GM03348 (cell line): ENCODE measurements around the gene CLPSL2.

ENCODE experiments used
- DNase-seq: peaks from one replicate; pipeline ENCODE4 v3.0.0; 2012; ENCODE audit warnings: low spot score

Gene CLPSL2

GRCh38 chr6:35747877-35748276 lies 28.5 kb upstream of the CLPSL2 start:
- DNase-seq: no peak

DNA sequence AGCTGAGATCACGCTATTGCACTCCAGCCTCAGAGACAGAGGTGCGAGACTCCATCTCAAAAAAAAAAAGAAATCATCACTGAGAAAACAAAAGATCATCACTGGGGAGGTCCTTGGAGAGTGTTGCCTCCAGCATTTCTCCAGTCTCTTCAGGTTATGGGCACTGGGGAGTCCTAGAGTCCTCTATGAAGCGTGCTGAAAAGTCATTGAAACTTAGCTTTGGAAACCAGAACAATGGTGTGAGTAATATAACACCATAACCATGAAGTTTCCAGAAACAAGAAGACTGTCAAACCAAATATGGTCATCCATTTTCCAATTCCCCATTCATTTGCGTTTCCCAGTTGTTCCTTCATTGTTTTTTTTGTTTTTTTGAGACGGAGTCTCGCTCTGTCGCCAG lies 25.8 kb upstream of the CLPSL2 start:
- no peak for DNase-seq

DNA sequence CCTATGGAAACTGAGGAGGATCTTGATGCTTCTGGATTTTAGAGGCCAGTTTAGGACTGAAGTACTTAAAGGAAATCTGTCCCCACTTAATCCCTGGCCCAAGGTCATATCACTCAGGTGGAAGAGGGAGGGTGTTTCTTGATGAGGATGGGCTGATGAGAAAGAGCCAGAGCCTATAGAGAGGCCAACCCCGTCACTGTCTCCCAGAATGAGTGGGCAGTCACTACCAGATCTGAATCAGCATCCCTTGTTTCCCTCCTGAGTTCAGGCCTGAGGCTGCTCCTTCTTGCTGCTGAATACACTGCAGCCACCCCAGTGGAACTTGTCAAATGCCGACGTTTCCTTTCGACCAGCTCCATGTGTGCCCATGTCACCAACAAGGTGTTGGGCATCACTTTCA lies 24.8 kb upstream of the CLPSL2 start:
- DNase-seq: no peak

GRCh38 chr6:35752330-35752729 lies 24.1 kb upstream of the CLPSL2 start:
- no peak for DNase-seq

DNA sequence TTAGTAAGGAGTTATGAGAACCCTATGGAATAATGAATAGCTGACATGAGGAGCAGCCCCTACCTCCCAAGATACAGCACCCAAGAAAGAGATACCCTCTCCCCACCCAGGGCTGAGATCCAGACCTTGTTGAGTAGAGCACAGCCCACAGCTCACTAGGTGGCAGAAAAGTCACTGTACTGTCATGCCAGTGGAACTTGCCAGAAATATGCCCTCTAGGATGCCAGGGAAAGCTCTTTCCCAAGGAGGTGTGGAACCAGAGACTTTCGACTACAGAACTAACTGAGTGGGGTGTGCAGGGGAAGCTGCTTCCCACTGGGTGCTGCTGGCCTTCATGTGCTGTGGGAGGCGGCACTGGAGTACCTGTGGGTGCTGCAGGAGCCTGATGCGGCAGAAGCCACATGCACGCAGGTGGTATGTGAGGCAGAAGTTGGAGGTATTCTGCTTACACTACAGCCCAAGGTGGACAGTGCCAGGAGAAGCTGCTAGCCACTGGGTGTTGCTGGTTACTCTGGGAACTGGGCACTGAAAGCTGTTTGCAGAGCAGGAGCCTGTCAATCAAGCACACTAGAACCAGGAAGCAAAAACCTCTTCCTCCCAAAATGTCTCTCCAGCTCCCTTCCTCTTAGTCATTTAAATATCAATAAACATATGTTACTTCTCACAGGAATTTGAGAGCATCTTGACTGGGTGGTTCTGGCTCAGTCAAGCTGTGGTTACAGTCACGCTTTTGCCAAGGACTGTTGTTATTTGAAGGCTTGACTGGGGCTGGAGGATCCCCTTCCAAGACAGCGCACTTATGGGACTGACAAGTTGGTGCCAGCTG lies 21.7 kb upstream of the CLPSL2 start:
- no peak for DNase-seq

DNA sequence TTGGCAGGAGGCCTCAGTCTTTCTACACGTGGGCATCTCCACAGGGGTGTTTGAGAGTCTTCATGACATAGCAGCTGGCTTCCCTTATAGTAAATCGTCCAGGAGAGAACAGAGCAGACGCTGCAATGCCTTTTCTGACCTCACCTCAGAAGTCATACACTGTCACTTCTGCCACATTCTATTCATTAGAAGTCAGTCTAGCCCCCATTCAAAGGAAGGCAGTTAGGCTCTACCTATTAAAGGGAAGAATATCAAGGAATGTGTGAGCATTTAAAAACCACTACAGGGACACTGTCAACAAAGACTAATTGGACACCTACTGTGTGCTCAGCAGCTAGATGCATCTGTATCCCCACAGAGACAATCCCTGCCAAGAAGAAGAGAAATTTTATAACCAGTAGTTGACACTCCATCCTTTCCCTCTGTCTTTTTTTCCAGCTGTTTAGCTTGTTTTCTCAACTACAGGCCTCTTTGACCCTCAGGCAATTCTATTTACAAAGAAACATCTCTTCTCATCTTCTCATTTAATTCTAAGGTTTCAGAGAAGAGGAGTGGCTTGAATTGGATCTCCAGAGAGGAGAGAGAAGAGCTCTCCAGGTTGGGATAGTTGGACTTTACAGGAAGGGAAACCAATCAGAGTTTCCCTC lies 21.0 kb upstream of the CLPSL2 start:
- no peak for DNase-seq

- peak; percentile 50 for DNase-seq
Observed at GRCh38 chr6:35757456-35758123, 18.8 kb upstream of the CLPSL2 start.

DNA sequence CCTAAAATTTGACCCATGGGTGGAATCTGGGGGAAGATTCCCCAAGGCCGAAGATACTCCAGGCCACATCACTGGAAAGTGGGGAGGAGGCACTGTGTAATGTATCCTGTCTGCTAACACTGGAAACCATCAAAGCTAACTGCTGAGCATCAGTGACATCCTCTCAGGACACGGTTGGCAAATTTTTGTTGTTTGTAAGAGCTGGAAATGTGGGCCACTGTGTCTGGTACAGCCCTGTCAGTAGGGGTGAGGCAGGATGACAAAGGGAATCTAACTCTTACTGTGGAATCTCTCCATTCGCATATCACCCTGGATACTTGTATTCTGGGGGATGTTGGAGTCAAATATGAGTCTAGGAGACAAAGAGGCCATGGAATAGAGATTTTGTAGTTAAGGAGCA lies 17.0 kb upstream of the CLPSL2 start:
- DNase-seq: no peak

DNA sequence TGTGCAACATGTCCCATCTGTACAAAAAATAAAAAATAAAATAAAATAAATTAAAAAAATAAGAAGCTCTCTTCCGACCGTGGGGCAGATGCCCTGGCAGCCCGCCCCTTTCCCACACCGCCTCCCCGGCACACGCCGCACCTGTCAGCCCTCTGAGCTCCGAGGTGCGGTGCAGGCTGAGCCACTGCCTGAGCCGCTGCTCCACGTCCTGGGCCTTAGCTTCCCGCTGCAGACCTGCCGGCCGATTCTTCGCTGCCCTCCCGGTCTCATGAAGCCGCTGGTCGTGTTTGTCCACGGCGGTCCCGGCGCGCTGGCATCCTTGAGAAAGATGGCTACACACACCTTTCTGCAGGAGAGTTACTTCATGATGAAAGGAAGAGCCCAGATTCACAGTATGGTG lies 10.7 kb upstream of the CLPSL2 start:
- no peak for DNase-seq

DNA sequence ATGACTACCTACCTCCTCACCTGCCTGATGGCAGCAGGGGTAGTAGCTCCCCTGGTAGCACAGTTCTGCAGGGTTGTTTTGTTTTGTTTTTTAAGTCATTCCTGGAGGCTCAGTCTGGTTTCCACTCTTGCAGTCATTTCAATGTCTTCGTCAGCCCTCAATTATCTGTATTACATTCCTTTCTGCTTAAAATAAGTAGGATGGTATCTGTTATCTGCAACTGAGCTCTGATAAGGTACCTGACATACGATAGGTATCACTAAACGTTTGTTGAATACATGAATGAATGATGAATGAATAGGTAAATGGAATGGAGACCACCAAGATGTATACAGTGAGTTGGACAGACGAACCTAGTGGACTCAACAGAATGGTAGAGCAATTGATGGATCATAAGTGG lies 7.2 kb upstream of the CLPSL2 start:
- no peak for DNase-seq

DNA sequence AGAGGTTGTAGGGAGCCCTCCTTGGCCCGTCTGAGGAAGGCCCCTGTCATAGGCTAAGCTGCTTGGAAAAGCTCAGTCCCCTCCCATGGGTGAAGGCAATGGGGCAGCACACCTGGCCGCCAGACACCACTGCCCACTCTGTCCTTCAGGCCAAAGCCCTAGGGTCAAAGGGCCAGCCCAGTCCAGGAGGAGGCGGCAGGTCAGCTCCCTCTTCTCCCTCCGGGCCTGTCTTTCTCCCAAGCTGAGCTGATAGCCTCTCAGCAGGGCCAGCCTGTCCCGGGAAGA lies 5.1 kb upstream of the CLPSL2 start:
- no peak for DNase-seq

DNA sequence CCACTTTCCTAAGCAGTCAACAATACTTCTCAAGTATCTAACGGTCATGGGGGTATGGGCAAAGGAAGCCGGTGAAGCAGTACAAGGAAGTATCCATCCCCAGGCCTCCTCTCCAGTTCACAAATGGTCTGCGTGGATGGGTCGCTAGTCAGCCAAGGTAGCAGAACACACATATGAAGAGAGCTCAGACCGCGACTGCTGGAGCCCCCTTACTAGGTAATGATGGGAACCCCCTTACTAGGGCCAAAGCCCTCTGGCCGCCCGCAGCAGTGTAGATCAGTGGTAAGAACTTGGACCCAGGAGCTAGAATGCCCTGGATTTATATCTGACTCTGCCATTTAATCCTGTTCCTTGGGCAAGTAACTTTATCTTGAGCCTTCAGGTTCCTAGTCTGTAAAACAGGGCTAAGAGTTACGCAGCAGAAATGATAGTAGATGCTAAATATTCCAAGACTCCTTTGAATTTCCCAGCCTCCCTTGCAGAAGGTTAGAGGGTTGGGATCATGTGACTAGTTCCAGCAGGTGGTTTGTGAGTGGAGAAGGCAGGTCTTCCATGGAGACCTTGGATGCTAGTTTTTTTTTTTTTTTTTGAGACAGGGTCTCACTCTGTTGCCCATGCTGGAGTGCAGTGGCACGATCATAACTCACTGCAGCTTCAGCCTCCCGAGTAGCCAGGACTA lies 2.1 kb upstream of the CLPSL2 start:
- DNase-seq: no peak

- DNase-seq: no peak
Observed at GRCh38 chr6:35775031-35775430, 1.4 kb upstream of the CLPSL2 start.

- no peak for DNase-seq
Observed at GRCh38 chr6:35777356-35778102, 1.1 kb downstream of the CLPSL2 start.

DNA sequence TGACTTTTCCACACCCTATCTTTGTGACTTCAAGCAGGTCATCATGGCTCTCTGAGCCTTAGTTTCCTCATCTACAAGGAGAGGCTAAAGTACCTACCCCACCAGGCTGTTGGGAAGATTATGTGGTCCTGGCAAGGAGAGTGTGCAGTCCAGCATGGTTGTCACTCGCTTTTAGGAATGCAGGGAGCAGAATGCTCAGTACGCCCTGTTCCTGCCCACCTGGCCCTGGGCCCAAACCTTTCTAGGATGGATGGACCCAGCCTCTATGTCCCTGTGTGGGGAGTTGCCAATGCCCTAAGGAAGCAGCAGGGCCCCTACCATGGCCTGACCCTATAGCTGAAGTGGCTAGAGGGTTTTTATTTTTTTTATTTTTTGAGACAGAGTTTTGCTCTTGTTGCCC lies 2.0 kb downstream of the CLPSL2 start:
- DNase-seq: no peak

- no peak for DNase-seq
Observed at GRCh38 chr6:35780719-35781118, 4.3 kb downstream of the CLPSL2 start, which contains the start of gene CLPSL1. TSS of gene CLPSL1 (plus strand) at chr6:35781019. CDS start at chr6:35781111, 92 bp downstream.

GRCh38 chr6:35781290-35781689 lies 4.9 kb downstream of the CLPSL2 start:
- no peak for DNase-seq

DNA sequence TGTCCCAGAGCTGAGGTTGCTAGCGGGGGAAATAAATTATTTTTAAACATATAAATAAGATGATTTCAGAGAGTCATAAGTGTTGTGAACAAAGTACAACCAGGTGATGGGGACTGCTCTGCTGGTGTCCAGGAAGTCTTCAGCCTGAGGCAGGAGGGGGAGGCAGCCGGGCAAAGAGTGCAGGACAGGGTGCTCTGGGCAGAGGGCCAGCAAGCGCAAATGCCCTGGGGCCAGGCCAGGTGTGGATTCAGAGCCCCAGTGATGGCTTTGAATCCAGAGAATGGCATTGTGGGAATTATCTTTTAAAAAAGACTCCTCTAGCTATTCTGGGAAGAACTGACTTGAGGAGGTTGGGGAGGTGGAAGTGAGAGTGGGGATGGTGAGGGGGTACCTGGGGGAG lies 6.0 kb downstream of the CLPSL2 start:
- DNase-seq: no peak

- DNase-seq: no peak
Observed at GRCh38 chr6:35784200-35784599, 7.8 kb downstream of the CLPSL2 start.

DNA sequence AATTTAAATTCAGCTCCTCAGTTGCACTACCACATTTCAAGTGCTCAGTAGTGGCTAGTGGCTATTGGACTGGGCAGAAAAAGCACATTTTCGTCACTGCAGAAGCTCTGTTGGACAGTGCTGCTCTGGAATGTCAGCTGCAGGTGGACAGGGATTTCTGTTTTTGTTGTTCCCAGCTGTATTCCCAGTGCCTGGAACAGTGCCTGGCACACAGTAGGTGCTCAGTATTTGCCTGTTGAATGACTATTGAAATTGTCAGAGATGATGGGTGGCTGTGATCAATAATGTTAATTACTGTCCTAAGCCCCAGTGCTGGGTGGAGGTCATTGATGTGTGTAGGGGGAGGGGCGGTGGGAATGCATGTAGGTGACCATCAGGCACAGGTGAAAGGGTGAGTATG lies 9.9 kb downstream of the CLPSL2 start:
- no peak for DNase-seq

DNA sequence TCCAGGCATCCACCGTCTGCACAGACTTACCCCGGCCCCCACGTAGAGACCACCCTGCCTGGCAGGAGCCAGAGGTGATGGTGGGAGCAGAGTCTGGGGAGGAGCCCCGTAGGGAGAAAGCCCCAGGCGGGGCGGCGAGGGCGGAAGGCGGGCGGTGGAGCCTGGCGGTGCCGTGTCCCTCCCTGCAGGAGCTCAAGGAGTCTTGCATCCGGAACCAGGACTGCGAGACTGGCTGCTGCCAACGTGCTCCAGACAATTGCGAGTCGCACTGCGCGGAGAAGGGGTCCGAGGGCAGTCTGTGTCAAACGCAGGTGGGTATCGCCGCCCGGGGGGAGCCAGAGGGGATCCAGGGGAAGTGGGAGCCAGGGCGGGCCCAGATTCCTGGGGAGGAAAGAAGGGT lies 10.4 kb downstream of the CLPSL2 start:
- DNase-seq: peak; percentile 60
